Stimulated activated CD8-positive, alpha-beta memory T cell treated with anti-CD3 and anti-CD28 coated beads, Interleukin-15, amount 100 ng/mL, for 48 hours (primary cell): ENCODE results near the gene VARS1.
"Not testable (repeated sequence)": the region's sequence is repeated elsewhere in the genome, so short reads cannot be mapped to it uniquely, and the experiment has no call there.

Experiments
- DNase-seq, 2 donors: peaks; one replicate each; pipeline ENCODE4 v3.0.0-alpha.2; 2020; ENCODE audit warnings: low read depth in 2 of 2

Gene VARS1

DNA sequence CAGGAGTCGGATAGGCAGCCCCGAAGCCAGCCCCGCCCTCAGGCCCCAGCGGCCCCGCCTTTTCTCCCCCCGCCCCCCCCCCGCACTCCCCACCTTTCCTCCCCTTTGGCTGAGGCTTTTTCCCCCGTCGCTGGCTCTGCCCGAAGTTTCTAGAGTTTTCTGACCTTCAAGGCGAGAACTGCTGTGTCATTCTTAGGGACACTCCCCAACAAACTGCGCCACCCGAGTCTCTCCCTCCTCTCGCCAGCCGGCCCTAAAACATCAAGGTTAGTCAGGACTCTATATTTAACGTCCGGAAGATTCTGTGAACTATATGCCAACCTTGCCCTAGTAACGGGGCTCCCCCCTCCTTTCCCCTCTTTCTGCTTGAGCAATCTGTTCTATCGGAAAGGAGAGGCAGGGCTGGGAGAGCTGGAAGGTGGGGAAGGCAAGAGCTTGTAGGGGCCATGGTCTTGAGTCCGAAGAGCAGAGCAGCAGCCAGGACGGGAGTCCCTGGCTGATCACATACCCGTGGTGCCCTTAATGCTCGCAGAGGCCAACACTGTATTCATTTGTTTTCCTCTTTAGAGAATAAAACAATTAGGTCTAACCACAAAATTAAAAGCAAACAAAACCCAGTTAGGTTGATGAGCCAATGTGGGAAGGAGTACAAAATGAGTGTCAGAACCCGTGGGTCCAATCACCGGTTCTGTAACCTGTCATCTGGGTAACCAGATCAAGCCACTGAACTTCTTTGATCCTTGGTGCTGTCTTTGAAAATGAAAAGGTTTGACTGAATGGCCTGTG is 26.7 kb upstream of the VARS1 start:
- DNase-seq: peak; percentile 40 to 46

DNA sequence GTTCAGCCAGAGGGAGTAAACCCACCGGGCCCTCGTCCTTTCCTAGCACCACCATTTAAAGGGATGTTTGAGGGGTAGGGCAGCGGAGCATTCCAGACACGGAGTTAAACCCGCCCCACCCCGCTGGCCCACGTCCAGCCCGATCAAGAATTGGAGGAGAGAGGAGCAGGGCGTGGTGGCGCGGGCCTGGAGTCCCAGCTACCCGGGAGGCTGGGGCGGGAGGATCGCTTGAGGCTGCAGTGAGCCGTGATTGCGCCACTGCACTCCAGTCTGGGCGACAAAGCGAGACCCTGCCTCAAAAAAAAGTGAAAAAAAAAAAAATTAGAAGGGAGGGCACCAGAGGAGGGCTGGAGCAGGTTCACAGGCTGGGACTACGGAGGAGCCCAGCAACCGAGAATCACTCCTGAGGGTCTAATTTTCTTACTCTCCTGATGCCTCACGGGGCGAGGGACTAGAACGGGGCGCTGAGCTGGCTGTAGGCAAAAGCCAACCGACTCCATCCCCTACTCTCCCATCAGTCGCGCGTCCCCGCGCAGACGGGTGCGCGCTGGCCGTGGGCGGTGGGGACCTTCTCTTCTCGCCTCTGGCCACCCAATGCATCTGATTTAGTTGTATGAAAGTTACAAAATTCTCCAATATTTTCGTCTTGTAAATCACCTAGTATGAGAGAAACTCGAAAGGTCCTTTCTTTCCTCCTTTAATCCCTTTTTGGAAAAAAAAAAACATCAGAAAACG is 25.9 kb upstream of the VARS1 start:
- DNase-seq: peak; percentile 61 to 64

DNA sequence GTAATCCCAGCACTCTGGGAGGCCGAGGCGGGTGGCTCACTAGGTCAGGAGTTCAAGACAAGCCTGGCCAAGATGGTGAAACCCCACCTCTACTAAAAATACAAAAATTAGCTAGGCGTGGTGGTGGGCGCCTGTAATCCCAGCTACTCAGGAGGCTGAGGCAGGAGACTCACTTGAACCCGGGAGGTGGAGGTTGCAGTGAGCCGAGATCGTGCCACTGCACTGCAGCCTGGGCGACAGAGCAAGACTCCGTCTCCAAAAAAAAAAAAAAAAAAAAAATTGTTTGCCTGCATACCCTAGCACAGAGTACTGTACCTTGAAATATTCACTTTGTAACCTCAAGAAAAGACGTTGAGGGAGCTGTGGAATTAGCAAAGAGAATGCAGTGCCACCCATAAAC is 24.8 kb upstream of the VARS1 start:
- not testable (repeated sequence) for DNase-seq

DNA sequence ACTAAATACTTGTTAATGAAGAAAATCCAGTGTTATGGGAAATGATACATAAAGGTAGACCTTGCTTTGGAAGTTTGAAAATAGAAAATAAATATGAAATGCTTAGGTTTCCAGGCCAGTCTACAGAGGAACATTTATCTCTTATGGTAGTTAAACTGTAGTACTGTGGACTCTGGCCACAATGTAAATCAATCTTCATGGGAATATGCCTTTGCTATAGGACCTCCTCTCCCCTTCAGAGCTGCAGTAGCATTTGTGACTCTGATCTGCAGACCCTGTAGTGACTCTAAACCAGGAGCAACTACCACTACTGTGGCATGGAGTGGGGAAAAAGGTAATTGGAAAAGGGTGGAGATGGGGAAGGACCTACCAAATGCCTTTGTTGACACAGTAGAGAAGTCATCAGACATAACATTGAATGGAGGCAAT is 24.3 kb upstream of the VARS1 start:
- DNase-seq: no peak

DNA sequence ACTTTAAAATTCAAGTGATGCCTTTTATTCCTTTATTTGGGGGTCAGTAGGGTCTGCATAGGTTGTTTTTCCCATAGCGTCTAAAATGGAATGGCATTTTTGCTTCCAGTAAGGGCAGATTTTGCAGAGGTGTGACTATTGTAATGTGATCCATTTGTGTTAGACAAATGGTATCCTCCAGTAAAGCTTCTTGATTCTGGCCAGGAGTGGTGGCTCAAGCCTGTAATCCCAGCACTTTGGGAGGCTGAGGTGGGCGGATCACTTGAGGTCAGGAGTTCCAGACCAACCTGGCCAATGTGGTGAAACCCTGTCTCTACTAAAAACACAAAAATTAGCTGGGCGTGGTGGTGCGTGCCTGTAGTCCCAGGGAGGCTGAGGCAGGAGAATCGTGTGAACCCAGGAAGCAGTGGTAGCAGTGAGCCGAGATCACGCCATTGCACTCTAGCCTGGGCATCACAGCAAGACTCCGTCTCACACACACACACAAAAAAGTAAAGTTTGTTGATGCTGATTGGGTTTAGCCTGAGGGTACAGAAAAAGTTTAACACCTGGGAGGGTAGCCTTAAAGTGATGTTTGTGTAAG is 22.5 kb upstream of the VARS1 start:
- not testable (repeated sequence) for DNase-seq

DNA sequence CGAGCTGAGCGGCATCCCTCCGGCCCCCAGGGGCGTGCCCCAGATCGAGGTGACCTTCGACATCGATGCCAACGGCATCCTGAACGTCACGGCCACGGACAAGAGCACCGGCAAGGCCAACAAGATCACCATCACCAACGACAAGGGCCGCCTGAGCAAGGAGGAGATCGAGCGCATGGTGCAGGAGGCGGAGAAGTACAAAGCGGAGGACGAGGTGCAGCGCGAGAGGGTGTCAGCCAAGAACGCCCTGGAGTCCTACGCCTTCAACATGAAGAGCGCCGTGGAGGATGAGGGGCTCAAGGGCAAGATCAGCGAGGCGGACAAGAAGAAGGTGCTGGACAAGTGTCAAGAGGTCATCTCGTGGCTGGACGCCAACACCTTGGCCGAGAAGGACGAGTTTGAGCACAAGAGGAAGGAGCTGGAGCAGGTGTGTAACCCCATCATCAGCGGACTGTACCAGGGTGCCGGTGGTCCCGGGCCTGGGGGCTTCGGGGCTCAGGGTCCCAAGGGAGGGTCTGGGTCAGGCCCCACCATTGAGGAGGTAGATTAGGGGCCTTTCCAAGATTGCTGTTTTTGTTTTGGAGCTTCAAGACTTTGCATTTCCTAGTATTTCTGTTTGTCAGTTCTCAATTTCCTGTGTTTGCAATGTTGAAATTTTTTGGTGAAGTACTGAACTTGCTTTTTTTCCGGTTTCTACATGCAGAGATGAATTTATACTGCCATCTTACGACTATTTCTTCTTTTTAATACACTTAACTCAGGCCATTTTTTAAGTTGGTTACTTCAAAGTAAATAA is 21.8 kb upstream of the VARS1 start:
- DNase-seq: not testable (repeated sequence)

DNA sequence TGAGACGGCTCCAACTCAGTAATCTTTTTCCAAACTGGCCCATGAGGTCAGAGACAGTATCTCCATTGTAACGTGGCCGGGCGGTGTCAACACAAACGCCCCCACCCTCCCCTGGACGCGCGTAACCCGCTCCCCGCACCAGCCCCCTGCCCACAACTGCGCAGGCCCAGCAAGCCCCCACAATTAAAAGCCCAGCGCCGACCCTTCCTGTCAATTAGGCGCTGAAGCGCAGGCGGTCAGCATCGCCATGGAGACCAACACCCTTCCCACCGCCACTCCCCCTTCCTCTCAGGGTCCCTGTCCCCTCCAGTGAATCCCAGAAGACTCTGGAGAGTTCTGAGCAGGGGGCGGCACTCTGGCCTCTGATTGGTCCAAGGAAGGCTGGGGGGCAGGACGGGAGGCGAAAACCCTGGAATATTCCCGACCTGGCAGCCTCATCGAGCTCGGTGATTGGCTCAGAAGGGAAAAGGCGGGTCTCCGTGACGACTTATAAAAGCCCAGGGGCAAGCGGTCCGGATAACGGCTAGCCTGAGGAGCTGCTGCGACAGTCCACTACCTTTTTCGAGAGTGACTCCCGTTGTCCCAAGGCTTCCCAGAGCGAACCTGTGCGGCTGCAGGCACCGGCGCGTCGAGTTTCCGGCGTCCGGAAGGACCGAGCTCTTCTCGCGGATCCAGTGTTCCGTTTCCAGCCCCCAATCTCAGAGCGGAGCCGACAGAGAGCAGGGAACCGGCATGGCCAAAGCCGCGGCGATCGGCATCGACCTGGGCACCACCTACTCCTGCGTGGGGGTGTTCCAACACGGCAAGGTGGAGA is 19.7 kb upstream of the VARS1 start, which contains the start of the genes HSPA1A and HSPA1L:
Gene HSPA1A, plus strand, starts transcription at position 519 of the 814 bp plus-strand sequence. Its CDS starts 214 bp downstream, at position 733.
Gene HSPA1L, minus strand, starts transcription at position 259 of the 814 bp plus-strand sequence. CDS start 3,311 bp downstream, outside the sequence.
- DNase-seq: peak; percentile 52 to 61

DNA sequence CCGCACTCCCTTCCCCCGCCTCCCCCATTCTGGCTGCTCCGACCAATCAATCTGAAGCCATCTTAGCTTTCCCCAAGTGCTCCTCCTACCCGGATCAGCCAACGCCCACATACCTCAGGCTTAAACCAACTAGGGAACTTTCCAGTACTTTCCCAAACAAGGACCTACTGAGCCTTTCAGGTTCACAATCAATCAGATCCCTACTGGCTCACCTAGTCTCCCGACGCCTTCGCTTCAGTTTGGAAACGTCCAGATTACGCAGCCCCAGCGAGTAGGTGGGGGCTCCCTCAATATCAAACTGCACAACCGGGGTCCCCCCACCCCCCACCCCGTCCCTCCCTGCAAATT is 19.1 kb upstream of the VARS1 start:
- peak; percentile 52 to 56 for DNase-seq

DNA sequence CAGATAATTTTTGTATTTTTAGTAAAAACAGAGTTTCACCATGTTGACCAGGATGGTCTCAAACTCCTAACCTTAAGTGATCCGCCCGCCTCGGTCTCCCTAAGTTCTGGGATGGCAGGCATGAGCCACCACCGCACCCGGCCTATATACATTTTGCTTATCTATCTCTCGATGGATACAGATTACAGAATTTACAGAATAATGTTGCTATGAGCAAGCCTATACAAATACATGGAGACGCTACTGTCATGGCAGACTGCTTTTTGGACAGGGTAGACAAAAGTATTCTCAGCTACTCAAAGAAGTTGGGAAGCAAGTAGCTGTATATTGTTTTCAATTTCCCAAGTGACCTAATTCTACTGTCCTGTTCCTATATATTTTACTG is 17.9 kb upstream of the VARS1 start:
- no peak for DNase-seq

DNA sequence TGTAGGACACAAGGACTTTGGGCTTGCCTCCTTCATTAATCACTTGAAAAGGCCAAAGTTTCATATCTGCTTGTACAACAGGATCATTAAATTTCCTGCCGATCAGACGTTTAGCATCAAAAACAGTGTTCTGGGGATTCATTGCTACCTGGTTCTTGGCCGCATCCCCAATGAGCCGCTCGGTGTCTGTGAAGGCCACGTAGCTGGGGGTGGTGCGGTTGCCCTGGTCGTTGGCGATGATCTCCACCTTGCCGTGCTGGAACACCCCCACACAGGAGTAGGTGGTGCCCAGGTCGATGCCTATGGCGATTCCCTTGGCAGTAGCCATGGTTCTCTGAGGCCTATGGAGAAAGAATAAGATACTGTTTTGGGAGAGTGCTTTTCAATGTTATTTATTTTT is 16.1 kb upstream of the VARS1 start:
- no peak for DNase-seq

DNA sequence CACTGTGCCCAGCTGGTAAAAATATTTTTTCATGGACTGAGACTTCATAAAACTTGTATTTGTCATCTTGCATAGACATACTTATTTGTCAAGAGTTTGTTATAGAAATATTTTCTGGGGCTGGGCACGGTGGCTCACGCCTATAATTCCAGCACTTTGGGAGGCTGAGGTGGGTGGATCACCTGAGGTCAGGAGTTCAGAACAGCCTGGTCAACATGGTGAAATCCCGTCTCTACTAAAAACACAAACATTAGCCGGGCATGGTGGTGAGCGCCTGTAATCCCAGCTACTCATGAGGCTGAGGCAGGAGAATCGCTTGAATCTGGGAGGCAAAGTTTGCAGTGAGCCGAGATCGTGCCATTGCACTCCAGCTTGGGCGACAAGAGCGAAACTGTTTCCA is 13.0 kb upstream of the VARS1 start:
- not testable (repeated sequence) for DNase-seq

DNA sequence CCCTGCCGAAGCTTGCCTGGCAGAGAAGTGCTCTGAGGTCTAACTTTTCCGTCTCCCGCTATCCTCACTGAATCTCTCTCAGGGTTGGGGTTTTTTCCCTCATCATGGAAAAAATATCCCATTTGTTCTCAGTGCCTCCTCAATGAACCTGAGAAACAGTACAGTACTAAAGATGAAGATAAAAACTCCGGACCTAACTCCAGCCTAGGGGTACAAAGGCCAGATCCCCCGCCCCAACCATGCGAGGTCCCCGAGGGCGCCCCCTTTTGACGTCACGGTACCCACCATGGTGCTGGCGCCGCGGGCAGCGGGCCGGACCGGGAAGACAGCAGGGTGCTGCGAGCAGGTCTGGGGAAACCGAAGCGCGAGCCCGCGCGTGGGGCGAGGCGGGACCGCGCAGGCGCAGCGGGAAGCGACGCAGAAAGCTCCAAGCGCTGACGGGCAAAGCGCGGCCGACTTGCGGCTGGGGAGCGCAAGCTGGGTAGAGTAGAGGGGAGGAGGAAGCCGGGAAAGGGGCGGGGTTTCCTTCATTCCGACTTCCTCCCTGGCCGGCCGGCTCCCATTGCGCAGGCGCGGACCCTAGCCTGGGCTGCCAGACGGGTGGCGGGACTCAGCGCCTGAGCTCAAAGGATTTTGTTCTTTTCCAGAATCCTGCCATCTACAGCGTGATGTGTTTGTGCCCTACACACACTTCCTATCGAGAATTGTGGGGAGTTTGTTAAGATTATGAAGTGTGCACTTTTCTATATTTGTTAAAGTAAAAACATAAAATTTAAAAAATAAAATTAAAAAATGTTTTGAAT is 11.1 kb upstream of the VARS1 start, which contains the start of gene LSM2:
Gene LSM2, minus strand, starts transcription at position 497 of the 803 bp plus-strand sequence. Its CDS starts 209 bp downstream, at position 288.
- peak; percentile 95 to 96 for DNase-seq

DNA sequence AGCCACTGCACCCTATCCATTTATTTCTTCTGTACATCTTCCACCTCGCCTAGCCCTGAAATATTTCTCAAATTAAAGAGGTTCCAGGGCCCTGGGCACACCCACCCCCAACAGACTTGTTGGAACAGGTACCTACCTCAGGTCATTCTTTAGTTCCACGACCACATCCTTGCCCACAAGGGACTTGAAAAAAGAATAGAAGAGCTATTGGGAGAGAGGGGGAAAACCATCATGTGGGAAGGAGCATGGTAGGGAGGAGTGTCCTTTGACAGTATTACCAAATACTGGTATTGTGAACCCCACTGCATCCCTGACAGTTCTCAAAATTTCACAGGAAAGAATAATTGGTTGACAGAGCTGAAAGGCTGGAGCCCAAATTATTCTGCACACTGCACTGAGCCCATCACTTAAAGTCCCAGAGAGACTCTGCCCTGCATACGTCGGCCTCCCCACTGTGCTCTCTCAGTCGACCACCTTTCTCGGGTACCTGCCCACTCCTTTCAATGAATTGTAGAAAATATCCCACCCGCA is 10.5 kb upstream of the VARS1 start:
- DNase-seq: no peak

DNA sequence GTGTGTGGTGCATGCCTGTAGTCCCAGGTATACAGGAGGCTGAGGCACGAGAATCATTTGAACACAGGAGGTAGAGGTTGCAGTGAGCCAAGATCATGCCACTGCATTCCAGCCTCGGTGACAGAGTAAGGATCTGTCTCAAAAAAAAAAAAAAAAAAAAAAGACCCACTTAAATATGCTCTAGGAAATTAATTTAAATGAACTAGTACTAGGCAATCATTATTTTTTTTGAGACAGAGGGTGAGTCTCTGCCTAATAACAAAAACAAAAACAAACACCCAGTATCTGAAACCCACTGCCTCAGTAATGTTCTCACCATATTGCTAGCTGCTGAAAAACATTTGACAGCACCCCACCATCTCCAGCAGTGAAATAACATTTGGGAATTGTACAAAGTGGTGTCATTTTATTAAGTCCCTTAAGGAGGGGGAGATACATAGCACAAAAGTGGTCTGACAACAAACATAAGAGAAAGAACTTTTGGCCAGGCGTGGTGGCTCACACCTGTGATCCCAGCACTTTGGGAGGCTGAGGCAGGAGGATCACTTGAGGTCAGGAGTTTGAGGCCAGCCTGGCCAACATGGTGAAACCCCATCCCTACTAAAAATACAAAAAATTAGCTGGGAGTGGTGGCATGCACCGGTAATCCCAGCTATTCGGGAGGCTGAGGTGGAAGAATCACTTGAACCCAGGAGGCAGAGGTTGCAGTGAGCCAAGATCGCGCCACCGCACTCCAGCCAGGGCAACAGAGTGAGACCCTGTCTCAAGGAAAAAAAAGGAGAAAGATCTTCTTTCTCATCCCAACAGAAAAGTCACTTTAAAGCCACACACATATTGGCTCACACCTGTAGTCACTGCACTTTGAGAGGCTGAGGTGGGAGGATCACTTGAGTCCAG is 5.7 kb upstream of the VARS1 start:
- not testable (repeated sequence) for DNase-seq

DNA sequence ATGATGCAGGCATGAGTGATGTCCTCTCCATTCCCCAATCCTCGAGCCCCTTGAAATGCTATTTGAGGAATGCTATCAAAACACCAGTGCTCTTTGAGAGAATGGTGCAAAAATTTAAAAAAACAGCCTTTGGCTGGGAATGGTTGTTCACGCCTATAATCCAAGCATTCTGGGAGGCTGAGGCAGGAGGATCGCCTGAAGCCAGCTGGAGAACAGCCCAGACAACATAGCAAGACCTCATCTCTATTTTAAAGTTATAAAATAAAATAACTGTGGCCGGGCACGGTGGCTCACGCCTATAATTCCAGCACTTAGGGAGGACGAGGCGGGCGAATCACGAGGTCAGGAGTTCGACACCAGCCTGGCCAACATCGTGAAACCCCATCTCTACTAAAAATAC is 4.2 kb upstream of the VARS1 start:
- no peak for DNase-seq

DNA sequence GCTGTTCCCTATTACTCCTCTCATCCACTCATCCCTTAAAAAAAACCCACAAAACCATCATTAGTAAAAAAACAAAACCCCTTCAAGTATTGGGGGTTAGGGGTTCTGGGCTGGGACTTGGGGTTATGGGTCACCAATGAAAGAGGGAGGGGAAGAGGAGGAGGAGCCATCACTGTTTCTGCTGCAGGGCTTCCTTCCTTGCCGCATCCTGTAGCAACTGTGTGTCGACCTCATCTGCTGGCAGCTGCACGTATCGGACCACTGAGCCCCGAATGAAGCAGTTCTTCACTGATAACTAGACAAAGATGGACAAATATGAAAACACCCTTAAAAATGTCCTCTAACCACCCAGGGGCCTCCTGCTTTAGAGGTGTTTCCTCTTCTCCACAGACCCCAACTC is 2.0 kb upstream of the VARS1 start:
- DNase-seq: no peak

DNA sequence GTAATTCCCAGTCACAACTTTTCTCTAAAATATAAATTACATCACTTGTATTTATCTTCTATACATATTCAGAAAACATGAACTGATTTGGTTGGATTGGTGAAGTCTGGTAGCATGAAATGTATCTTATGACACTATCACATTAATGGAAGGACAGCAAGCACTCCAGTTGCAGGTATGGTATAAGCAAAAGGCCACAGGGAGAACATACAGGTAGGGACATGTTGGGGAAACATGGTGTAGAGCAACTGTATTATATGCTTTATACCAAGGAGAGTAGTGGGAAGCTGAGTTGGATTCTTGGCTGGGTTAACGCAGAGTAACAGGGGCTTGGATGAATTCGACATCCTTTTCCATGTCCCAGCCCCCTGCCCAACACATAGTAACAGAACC is 1.4 kb upstream of the VARS1 start:
- DNase-seq: no peak

DNA sequence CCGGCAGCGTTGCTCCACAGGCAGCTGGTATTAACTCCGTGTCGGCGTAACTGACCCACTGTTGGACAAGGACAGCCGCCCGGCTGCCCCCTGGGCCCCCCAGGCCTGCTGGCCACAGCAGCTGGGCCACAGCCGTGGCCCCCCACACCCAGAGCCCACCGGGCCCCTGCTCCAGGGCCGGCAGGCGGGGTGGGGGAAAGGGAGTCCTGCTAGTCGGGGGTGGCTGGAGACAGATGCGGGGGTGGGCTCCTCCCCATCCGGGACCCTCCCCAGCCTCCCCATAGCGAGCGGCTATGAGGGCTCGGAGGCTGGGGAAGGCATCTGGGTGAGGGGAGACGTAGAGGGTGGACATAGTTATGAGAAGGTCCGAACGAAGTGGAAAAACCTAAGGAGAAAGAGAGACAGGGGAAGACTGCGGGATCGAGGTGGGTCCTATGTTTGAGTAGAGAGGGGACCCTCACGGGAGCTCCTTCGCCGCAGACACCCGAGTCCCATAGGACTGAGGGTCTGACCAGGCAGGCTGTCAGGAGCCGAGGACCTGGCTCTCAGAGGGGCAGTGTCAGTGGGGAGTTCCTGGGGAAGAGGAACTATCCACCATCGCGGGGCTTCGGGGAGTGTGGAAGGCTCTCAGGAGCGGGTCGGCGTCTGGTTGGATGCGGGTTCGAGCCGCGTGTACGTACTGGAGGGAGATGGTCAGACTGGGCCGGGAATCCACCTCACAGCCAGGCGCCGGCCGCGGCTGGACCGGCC is 511 bp downstream of the VARS1 start:
- DNase-seq: no peak
